Measurements from ENCODE around the gene C17orf58. TPM values are rescaled to one million over a fixed set of nuclear protein-coding genes. Genes with fewer than 3 reads are reported as not detected.
"Not testable (repeated sequence)": the region's sequence is repeated elsewhere in the genome, so short reads cannot be mapped to it uniquely, and the experiment has no call there.

C17orf58 gene
- total RNA-seq, 1 donor from 2014 or later = 23.0 TPM

DNA sequence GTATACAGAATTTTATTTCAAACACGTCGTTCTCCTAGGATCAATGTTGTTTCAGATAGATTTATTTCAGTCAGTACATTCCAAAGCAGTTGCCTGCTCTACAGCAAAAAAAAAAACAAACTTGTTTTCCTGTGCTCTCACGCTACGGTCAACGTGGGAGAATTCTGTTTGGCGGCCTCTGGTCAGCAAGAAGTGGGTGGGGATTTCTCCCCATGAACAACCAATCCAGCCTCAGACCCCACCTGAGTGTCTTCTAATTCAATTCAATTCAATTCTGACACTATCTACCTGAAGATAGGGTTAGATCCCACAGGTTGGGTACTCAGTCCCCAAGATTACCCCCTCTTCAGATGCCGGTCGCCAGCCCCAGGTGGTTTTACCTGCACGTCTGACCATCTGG, 22.1 kb downstream of the C17orf58 start:
- intact Hi-C loops (cut with micrococcal nuclease) = no loop called here
- DNase-seq (ENCODE audit: low spot score) = no peak
- Mint-ChIP-seq H3K27me3 (ENCODE audit: low read depth) (no peaks in the 10 kb centered on the region), H3K36me3 (ENCODE audit: low read depth) (peaks cover 21% of the 10 kb centered on the region), H3K4me3 (ENCODE audit: low read depth) (no peak overlapping the region), H3K27ac (no peak overlapping the region), H3K9me3 (no peaks in the 10 kb centered on the region), H3K4me1 (ENCODE audit: low read depth) (no peaks in the 10 kb centered on the region)

DNA sequence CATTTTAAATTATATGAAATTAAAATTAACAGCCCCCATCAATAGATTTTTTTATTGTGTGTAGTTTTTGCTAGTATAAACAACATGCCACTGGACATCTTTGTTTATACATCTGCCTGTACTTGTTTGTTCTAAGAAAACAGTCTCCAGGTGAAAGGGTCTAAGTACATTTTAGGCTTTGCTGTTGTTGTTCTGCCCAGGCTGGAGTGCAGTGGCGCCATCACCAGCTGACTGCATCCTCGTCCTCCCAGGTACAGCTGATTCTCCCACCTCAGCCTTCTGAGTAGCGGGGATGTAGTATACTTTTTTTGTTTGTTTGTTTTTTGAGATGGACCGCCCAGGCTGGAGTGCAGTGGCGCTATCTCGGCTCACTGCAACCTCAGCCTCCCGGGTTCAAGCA, 25.5 kb downstream of the C17orf58 start:
- intact Hi-C loops (cut with micrococcal nuclease) = no loop called here
- peaks cover 30% of the 10 kb centered on the region for H3K36me3 Mint-ChIP-seq (ENCODE audit: low read depth)
- no peak overlapping the region for H3K4me3 Mint-ChIP-seq (ENCODE audit: low read depth)
- no peaks in the 10 kb centered on the region for H3K4me1 Mint-ChIP-seq (ENCODE audit: low read depth)
- DNase-seq (ENCODE audit: low spot score) = no peak
- no peak overlapping the region for H3K27ac Mint-ChIP-seq
- H3K27me3 Mint-ChIP-seq (ENCODE audit: low read depth) = no peaks in the 10 kb centered on the region
- H3K9me3 Mint-ChIP-seq = no peaks in the 10 kb centered on the region

DNA sequence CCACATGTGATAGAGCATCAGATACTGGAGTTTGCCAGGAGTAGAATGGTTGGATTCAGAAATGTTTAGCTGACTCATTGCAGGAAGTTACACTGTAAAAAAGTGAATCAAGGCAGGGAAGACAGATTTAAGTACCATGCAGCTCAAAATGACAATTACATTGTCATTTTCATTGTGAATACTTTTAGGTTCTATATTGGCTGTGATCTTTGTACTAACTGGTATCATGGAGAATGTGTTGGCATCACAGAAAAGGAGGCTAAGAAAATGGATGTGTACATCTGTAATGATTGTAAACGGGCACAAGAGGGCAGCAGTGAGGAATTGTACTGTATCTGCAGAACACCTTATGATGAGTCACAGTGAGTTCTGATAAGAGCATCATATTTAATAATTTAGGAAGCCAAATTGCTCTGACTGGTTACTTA, 33.1 kb downstream of the C17orf58 start:
- Mint-ChIP-seq H3K4me1 (ENCODE audit: low read depth) (peaks cover 11% of the 10 kb centered on the region), H3K36me3 (ENCODE audit: low read depth) (peaks cover 57% of the 10 kb centered on the region), H3K27ac (peak overlapping the region; percentile 76)
- not testable (repeated sequence) for H3K9me3 Mint-ChIP-seq; H3K4me3 Mint-ChIP-seq (ENCODE audit: low read depth); H3K27me3 Mint-ChIP-seq (ENCODE audit: low read depth)
- DNase-seq (ENCODE audit: low spot score) = peak; percentile 59
- intact Hi-C loops (cut with micrococcal nuclease) = loop anchor here (5.0 kb wide), 1 partner anchor 49 kb away; no protein-coding TSS in a partner anchor

DNA sequence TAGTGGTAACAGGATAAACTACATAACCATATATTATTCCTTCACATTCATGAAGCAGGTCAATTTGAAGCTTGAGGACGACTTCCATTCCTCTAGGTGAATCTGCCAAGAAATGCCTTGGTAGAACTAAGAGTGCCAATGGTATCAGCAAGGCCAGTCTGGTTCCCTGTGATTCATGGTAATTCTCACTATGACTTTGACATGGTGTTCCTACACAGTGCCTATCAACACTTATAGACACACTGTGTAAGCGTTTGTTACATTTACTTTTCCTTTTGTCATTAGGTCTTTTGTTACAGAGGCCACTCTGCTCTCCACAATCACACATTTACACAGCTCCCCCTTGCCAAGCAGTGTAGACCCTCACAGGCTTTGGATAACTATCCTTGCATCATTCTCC, 34.1 kb downstream of the C17orf58 start:
- intact Hi-C loops (cut with micrococcal nuclease) = loop anchor here (5.0 kb wide), 1 partner anchor 50 kb away; no protein-coding TSS in a partner anchor
- peak overlapping the region; percentile 76 for H3K27ac Mint-ChIP-seq
- not testable (repeated sequence) for H3K4me3 Mint-ChIP-seq (ENCODE audit: low read depth); DNase-seq (ENCODE audit: low spot score); H3K9me3 Mint-ChIP-seq; H3K27me3 Mint-ChIP-seq (ENCODE audit: low read depth)
- peaks cover 11% of the 10 kb centered on the region for H3K4me1 Mint-ChIP-seq (ENCODE audit: low read depth)
- peaks cover 53% of the 10 kb centered on the region for H3K36me3 Mint-ChIP-seq (ENCODE audit: low read depth)

DNA sequence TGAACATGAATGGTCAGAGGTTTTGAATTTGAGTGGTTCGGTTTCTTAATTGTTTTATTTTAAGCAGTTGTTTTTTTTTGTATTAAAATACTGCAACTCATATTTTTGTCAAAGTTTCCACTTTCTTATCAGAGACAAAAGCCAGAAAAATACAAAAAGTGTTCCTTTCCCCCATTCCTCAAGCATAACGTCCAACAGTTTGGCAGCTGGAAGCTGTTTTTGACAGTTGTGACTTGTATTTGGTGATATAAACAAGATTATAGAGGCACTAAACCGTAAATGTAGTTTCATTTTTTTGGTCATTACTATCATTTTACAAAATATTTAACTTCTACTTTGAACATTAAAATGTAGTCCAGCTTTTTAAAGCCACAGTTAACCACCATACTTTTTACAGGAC, 36.0 kb downstream of the C17orf58 start:
- H3K36me3 Mint-ChIP-seq (ENCODE audit: low read depth) = peaks cover 50% of the 10 kb centered on the region
- not testable (repeated sequence) for H3K27me3 Mint-ChIP-seq (ENCODE audit: low read depth); H3K27ac Mint-ChIP-seq; H3K9me3 Mint-ChIP-seq; H3K4me3 Mint-ChIP-seq (ENCODE audit: low read depth); DNase-seq (ENCODE audit: low spot score)
- H3K4me1 Mint-ChIP-seq (ENCODE audit: low read depth) = peaks cover 11% of the 10 kb centered on the region
- intact Hi-C loops (cut with micrococcal nuclease) = loop anchor here (5.0 kb wide), 1 partner anchor 52 kb away; no protein-coding TSS in a partner anchor

DNA sequence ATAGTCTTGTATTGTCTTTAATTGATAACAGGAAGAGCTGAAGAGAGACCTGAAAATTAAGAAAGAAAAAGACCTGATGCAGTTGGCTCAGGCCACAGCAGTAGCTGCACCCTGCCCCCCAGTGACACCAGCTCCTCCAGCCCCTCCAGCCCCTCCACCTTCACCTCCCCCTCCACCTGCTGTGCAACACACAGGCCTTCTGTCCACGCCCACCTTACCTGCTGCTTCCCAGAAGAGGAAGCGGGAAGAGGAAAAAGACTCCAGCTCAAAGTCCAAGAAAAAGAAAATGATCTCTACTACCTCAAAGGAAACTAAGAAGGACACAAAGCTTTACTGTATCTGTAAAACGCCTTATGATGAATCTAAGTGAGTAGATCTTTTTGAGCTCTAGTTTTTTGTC, 36.8 kb downstream of the C17orf58 start:
- H3K4me3 Mint-ChIP-seq (ENCODE audit: low read depth) = no peak overlapping the region
- no peaks in the 10 kb centered on the region for H3K27me3 Mint-ChIP-seq (ENCODE audit: low read depth)
- peaks cover 51% of the 10 kb centered on the region for H3K36me3 Mint-ChIP-seq (ENCODE audit: low read depth)
- H3K27ac Mint-ChIP-seq = peak overlapping the region; percentile 35
- peaks cover 11% of the 10 kb centered on the region for H3K4me1 Mint-ChIP-seq (ENCODE audit: low read depth)
- H3K9me3 Mint-ChIP-seq = no peaks in the 10 kb centered on the region
- intact Hi-C loops (cut with micrococcal nuclease) = no loop called here
- no peak for DNase-seq (ENCODE audit: low spot score)

DNA sequence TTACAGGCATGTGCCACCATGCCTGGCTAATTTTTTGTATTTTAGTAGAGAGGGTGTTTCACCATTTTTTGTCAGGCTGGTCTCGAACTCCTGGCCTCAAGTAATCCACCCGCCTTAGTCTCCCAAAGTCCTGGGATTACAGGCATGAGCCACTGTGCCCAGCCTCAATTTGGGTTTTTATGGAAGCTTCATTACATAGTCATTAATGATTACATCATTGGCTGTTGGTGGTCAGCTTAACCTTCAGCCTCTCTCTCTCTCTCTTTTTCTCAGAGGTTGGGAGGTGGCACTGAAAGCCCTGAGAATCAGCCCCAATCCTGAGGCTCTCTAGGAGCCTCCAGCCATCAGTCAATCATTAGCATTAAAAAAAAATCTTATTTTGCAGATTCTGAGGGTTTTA, 45.3 kb downstream of the C17orf58 start:
- H3K36me3 Mint-ChIP-seq (ENCODE audit: low read depth) = peaks cover 48% of the 10 kb centered on the region
- H3K27ac Mint-ChIP-seq = no peak overlapping the region
- intact Hi-C loops (cut with micrococcal nuclease) = no loop called here
- no peaks in the 10 kb centered on the region for H3K4me1 Mint-ChIP-seq (ENCODE audit: low read depth)
- no peaks in the 10 kb centered on the region for H3K27me3 Mint-ChIP-seq (ENCODE audit: low read depth)
- no peak overlapping the region for H3K4me3 Mint-ChIP-seq (ENCODE audit: low read depth)
- no peak for DNase-seq (ENCODE audit: low spot score)
- H3K9me3 Mint-ChIP-seq = no peaks in the 10 kb centered on the region

DNA sequence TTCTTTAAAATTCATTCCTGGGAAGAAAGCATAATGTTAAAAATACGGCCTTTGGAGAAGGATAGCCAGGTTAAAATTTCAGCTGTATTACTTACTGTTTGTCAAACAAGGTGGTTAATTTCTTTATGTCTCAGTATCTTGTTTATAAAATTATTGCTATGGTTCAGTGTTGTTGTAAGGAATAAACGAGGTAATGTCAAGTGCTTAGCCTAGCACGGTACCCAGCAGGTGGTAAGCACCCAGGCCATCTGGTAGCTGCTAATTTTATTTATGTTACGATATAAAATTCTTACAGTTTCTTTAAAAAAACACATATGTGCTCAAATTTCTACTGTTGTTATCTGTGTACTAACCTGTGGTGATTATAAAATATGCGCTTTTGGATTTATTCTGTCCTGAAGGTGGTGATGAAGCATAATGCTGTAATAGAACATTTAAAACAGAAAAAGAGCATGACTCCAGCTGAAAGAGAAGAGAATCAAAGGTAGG, 48.9 kb downstream of the C17orf58 start:
- DNase-seq (ENCODE audit: low spot score) = no peak
- Mint-ChIP-seq H3K4me1 (ENCODE audit: low read depth) (no peaks in the 10 kb centered on the region), H3K27ac (peak overlapping the region; percentile 22), H3K27me3 (ENCODE audit: low read depth) (no peaks in the 10 kb centered on the region), H3K4me3 (ENCODE audit: low read depth) (no peak overlapping the region), H3K9me3 (no peaks in the 10 kb centered on the region), H3K36me3 (ENCODE audit: low read depth) (peaks cover 60% of the 10 kb centered on the region)
- intact Hi-C loops (cut with micrococcal nuclease) = no loop called here

DNA sequence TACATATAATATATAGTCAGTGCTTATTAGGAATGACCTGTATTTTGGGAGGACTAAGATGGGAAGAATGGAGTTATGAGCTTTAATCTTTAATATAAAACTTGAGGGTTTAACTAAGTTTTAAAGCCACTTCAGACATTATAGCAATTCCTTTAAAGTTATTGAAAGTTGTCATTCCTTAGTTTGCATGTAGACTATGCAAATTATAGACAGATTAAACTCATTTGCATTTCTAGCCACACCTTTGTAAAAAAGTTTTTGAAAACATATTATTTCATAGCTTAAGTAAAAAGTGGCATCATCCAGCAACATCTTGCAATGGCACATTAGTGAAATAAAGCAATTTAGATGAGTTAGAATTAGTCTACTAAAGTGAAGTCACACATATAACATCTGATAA, 49.8 kb downstream of the C17orf58 start:
- no peak overlapping the region for H3K27ac Mint-ChIP-seq
- H3K4me3 Mint-ChIP-seq (ENCODE audit: low read depth) = no peak overlapping the region
- no peaks in the 10 kb centered on the region for H3K27me3 Mint-ChIP-seq (ENCODE audit: low read depth)
- H3K9me3 Mint-ChIP-seq = no peaks in the 10 kb centered on the region
- H3K4me1 Mint-ChIP-seq (ENCODE audit: low read depth) = no peaks in the 10 kb centered on the region
- intact Hi-C loops (cut with micrococcal nuclease) = no loop called here
- no peak for DNase-seq (ENCODE audit: low spot score)
- peaks cover 64% of the 10 kb centered on the region for H3K36me3 Mint-ChIP-seq (ENCODE audit: low read depth)

DNA sequence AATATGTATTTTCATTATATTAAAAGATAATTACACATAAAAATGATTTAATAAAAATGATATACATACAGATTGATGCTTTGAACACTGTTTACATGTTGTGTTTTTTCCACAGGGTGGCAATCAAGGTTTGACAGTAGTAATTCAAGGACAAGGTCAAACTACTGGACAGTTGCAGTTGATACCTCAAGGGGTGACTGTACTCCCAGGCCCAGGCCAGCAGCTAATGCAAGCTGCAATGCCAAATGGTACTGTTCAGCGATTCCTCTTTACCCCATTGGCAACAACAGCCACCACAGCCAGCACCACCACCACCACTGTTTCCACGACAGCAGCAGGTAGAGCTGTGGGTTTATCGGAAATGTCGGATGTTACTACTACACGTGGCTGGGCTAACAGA, 52.2 kb downstream of the C17orf58 start:
- intact Hi-C loops (cut with micrococcal nuclease) = no loop called here
- no peaks in the 10 kb centered on the region for H3K27me3 Mint-ChIP-seq (ENCODE audit: low read depth)
- no peak overlapping the region for H3K27ac Mint-ChIP-seq
- no peaks in the 10 kb centered on the region for H3K9me3 Mint-ChIP-seq
- no peak for DNase-seq (ENCODE audit: low spot score)
- H3K4me3 Mint-ChIP-seq (ENCODE audit: low read depth) = no peak overlapping the region
- H3K4me1 Mint-ChIP-seq (ENCODE audit: low read depth) = peaks cover 1% of the 10 kb centered on the region
- H3K36me3 Mint-ChIP-seq (ENCODE audit: low read depth) = peaks cover 73% of the 10 kb centered on the region

DNA sequence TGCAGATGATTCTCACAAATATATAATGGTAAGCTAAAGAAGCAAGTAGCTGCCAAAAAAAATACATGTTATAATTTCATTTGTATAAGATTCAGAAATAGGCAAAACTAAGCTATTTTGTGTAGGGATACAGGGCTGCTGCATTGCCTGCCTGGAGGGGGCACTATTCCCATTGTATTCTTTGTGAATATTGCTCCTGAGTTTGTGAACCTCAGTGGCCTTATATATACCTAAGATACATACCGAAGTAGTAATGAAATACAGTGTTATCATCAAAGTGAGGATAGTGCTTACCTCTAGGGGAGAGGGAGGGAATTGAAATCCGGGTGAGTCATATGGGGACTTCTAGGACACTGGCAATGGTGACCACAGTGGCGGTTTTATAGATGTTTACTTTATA, 53.5 kb downstream of the C17orf58 start:
- no peak for DNase-seq (ENCODE audit: low spot score)
- H3K9me3 Mint-ChIP-seq = no peaks in the 10 kb centered on the region
- no peak overlapping the region for H3K4me3 Mint-ChIP-seq (ENCODE audit: low read depth)
- H3K4me1 Mint-ChIP-seq (ENCODE audit: low read depth) = peaks cover 2% of the 10 kb centered on the region
- H3K27me3 Mint-ChIP-seq (ENCODE audit: low read depth) = no peaks in the 10 kb centered on the region
- intact Hi-C loops (cut with micrococcal nuclease) = no loop called here
- H3K27ac Mint-ChIP-seq = no peak overlapping the region
- H3K36me3 Mint-ChIP-seq (ENCODE audit: low read depth) = peaks cover 76% of the 10 kb centered on the region

Other genes with a start within 250 kb of the C17orf58 start
- gene BPTF, start 171.0 kb downstream of the C17orf58 start, total RNA-seq = 90.8 and 91.2 TPM in 2 replicates
- 247 and 255 TPM in 2 replicates for gene KPNA2, start 39.3 kb upstream of the C17orf58 start, total RNA-seq

Data from activated T-helper 2 cell treated with anti-CD3 and anti-CD28 coated beads, Interferon-gamma antibody, Interleukin-2, Interleukin-4, amounts not matched to agents 10 μg/mL and 5 μg/mL and 100 μg/mL, durations not matched to agents 14 hours and 24 hours and 36 hours (primary cell).